GM12891 (cell line): ENCODE data around the gene RALGDS.

ENCODE experiments used
- DNase-seq: peaks from one replicate; pipeline ENCODE4 v3.0.0; 2011; ENCODE audit warnings: low spot score; ENCODE audit not compliant: insufficient read length
- FAIRE-seq: peaks from 2 replicates; lab custom pipeline; 2011; peaks lifted over from hg19 to GRCh38; lab: Jason Lieb, UNC
- PAX5 ChIP-seq: IDR thresholded peaks from 2 replicates; pipeline ENCODE4 v1.6.1; 2011; ENCODE audit warnings: low read length, moderate library complexity, mild to moderate bottlenecking; ENCODE audit not compliant: insufficient read depth, severe bottlenecking
- POLR2A ChIP-seq: IDR thresholded peaks from 2 replicates; pipeline ENCODE4 v1.6.1; 2011; ENCODE audit warnings: low read depth, low read length, control low read depth
- POLR2AphosphoS5 ChIP-seq: IDR thresholded peaks from 2 replicates; pipeline ENCODE4 v1.6.1; 2011; ENCODE audit warnings: low read depth, low read length, control low read depth
- POU2F2 ChIP-seq: IDR thresholded peaks from 2 replicates; pipeline ENCODE4 v1.6.1; 2011; ENCODE audit warnings: low read depth, mild to moderate bottlenecking, control low read depth, low read length, moderate library complexity
- SPI1 ChIP-seq: IDR thresholded peaks from 2 replicates; pipeline ENCODE4 v1.6.1; 2011; ENCODE audit warnings: low read depth, low read length, control low read depth
- TAF1 ChIP-seq: IDR thresholded peaks from 2 replicates; pipeline ENCODE4 v1.6.1; 2011; ENCODE audit warnings: low read depth, low read length, control low read depth

RALGDS gene

GRCh38 chr9:133126697-133127339 lies 5.8 kb upstream of the RALGDS start:
- DNase-seq: no peak
- TF ChIP-seq POU2F2 (no peak), POLR2AphosphoS5 (no peak), SPI1 (no peak), POLR2A (no peak), TAF1 (no peak), PAX5 (no peak)
- FAIRE-seq: no peak

GRCh38 chr9:133125941-133126696 lies 5.1 kb upstream of the RALGDS start:
- peak; percentile 38 for FAIRE-seq
- DNase-seq: peak; percentile 80
- peak; percentile 76 for TF ChIP-seq SPI1
- peak; percentile 56; the same call in 1 of the 2 replicates for TF ChIP-seq POU2F2
- TF ChIP-seq TAF1: no peak
- no peak for TF ChIP-seq POLR2AphosphoS5

GRCh38 chr9:133124907-133125275 lies 3.9 kb upstream of the RALGDS start:
- FAIRE-seq: no peak

GRCh38 chr9:133124123-133124906 lies 3.3 kb upstream of the RALGDS start:
- DNase-seq: no peak
- no peak for FAIRE-seq
- no peak for TF ChIP-seq TAF1
- no peak for TF ChIP-seq PAX5
- TF ChIP-seq POLR2A: no peak
- no peak for TF ChIP-seq SPI1

More at GRCh38 chr9:133124907-133125275, 3.9 kb upstream of the RALGDS start:
- TF ChIP-seq POU2F2 (no peak), POLR2A (no peak), PAX5 (no peak), SPI1 (no peak), TAF1 (no peak), POLR2AphosphoS5 (no peak)
- DNase-seq: no peak

GRCh38 chr9:133122935-133123611 lies 2.0 kb upstream of the RALGDS start:
- DNase-seq (no peak), FAIRE-seq (no peak)
- no peak for TF ChIP-seq TAF1
- TF ChIP-seq SPI1: no peak
- no peak for TF ChIP-seq PAX5
- no peak for TF ChIP-seq POLR2A
- no peak for TF ChIP-seq POU2F2
- no peak for TF ChIP-seq POLR2AphosphoS5

GRCh38 chr9:133122605-133122934 lies 1.5 kb upstream of the RALGDS start:
- DNase-seq: no peak
- no peak for FAIRE-seq
- TF ChIP-seq POLR2A: no peak
- TF ChIP-seq POLR2AphosphoS5: no peak
- TF ChIP-seq SPI1: no peak
- TF ChIP-seq TAF1: no peak
- TF ChIP-seq PAX5: no peak
- TF ChIP-seq POU2F2: no peak

GRCh38 chr9:133121915-133122550 lies 993 bp upstream of the RALGDS start:
- DNase-seq: no peak
- no peak for FAIRE-seq
- TF ChIP-seq POLR2AphosphoS5 (no peak), POU2F2 (no peak), SPI1 (no peak), PAX5 (no peak), POLR2A (no peak), TAF1 (no peak)

- FAIRE-seq (no peak), DNase-seq (no peak)
- TF ChIP-seq SPI1: no peak
- no peak for TF ChIP-seq TAF1
- 0 out of 2 replicates have a peak, but pooled peaks have one; percentile 4 for TF ChIP-seq POU2F2
- TF ChIP-seq POLR2AphosphoS5: 0 out of 2 replicates have a peak, but pooled peaks have one; percentile 12
Observed at GRCh38 chr9:133120501-133121197, 391 bp downstream of the RALGDS start.

- no peak for TF ChIP-seq SPI1
- peak; percentile 14; the same call in 1 of the 2 replicates for TF ChIP-seq POLR2A
- no peak for FAIRE-seq
- no peak for DNase-seq
Observed at GRCh38 chr9:133119846-133120500, 1.1 kb downstream of the RALGDS start.
